Measurements from ENCODE around the gene SHBG.

- TF ChIP-seq TCF12 (IDR thresholded peaks at IDR 0.05; ENCODE audit: low read depth) (no peak), MAX (IDR thresholded peaks at IDR 0.05) (no peak), CREB1 (IDR thresholded peaks at IDR 0.05; ENCODE audit: low read depth) (no peak), EP300 (IDR thresholded peaks at IDR 0.05; ENCODE audit: borderline replicate concordance) (no peak), REST (IDR thresholded peaks at IDR 0.05; ENCODE audit: low read depth) (no peak), CEBPB (IDR thresholded peaks at IDR 0.05) (no peak), RAD21 (IDR thresholded peaks at IDR 0.05; ENCODE audit: low read depth) (no peak), USF1 (IDR thresholded peaks at IDR 0.05) (no peak), TEAD4 (IDR thresholded peaks at IDR 0.05) (no peak), NFIC (IDR thresholded peaks at IDR 0.05) (no peak), EGR1 (IDR thresholded peaks at IDR 0.05) (no peak), TAF1 (IDR thresholded peaks at IDR 0.05; ENCODE audit: low read depth) (no peak), YY1 (IDR thresholded peaks at IDR 0.05; ENCODE audit: low read depth) (no peak), FOXM1 (IDR thresholded peaks at IDR 0.05; ENCODE audit: borderline replicate concordance, low read depth) (no peak)
Measured at GRCh38 chr17:7593296-7593695, 36.6 kb upstream of the SHBG start.

All from Ishikawa (cell line).